AML-193 (cell line): ENCODE data around the gene PODXL2.
"Not testable (repeated sequence)": the region's sequence is repeated elsewhere in the genome, so short reads cannot be mapped to it uniquely, and the experiment has no call there.

Source experiments
- DNase-seq, 2 experiments: peaks; one replicate each; lab custom pipeline; 2025; lab: John Stamatoyannopoulos, UW

Gene PODXL2

DNA sequence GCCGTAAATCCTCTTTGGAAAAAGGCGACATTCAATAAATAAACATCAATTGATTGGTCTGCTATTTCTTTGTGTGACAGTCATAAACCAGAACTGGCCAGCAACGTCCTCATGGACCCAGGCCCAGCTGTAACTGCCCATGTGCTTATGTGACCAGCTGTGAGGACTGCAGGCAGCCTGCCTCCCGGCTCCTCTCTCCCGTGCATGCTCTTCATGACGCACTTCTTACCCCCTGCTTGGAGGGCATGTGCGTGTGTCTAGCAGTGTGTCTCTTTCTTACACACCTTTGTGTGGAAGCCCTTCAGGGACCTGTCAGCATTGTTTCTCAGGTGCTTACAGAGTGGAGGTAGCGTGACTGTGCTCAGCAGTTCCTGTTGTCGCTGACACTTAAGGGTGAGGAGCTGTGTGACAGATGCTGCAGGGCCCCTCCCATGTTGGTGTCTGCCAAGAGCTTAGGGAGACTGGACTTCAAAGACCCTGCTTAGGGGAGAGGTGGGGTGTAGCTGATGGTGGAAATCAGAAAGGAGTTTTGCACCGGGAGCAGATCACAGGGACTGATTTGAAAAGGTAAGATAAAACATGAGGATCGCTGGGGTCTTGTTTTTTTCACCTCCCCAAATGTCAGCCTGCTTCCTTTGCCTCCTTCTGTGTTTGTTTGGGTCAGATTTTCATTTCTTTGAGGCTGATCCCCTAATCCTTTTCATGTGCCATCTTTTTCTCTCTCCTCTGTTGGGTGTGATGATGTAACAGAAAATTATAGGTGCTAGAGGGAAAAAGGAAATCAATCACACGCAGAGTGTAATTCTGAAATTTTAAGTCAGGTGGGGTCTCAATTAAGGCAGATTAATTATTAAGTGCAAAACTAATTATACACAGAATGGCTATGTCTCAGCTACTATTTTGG lies 2.1 kb downstream of the PODXL2 start:
- DNase-seq: no peak

DNA sequence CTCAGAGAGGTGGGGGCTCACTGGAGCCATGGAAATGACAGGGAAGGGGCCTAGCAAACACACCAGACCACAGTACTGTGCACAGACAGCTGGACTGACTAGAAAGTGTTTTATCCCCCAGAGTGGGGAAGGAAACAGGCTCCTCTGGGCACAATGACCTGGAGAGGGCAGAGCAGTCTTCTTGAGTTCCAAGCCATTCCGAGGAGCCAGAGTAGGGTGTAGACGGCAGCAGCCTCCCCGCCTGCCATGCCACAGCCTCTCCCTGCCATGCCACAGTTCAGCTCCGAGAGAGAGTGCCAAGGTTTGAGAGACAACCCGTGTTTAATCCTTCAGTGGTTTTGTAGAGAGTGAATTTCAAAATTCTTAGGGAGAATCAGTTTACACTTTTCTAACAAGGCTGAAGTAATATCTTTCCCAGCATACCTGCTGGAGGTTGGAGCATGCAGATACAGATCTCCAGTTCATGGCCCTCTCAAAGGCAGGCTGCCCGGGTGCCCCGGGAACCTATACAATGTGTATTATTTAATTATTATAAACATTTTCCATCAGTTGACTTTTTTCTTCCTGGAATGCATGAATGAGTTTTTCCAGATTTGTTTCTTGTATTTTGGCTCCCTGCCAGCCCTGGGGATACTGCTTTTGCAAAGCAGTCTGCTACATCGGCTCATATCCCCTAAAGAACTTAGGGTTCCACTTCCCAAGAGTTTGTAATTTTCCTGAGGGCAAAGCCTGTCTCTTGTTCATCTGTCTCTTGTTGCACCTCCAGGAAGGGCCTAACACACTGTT lies 3.2 kb downstream of the PODXL2 start:
- DNase-seq: no peak

DNA sequence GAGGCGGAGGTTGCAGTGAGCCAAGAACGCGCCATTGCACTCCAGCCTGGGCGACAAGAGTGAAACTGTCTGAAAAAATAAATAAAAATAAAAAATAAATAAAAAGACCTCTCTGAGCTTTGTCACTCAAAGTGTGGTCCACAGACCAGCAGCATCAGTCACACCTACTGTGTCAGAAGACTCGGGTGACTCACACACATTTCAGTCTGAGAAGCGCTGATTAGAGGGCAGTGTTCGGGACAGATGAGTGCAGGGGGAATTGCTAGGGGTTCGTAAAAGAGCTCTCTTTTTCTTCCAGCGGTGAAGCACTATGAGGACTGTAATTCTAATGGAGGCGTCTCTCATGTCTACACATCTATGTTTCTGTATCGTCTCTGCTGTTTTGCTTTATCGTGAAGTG lies 5.7 kb downstream of the PODXL2 start:
- DNase-seq: no peak

DNA sequence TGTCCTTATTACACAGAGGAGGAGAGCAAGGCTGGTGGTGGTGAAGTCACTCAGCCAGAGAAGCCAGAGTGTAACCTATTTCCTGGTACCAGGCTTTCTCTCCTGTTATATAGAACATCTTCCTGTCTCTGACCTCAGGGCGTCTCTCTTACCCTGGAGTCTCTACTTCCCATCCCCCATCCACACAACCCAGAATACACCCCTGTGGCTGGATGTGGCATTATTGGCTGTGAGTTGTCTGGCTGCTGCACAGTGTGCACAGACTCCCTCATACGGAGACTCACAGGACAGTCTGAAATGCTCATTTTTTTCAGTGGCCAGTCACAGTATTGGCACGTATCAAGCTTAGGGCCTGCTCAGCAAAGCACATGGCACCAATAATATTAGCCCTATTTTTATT lies 8.6 kb downstream of the PODXL2 start:
- DNase-seq: peak; percentile 63 to 74

DNA sequence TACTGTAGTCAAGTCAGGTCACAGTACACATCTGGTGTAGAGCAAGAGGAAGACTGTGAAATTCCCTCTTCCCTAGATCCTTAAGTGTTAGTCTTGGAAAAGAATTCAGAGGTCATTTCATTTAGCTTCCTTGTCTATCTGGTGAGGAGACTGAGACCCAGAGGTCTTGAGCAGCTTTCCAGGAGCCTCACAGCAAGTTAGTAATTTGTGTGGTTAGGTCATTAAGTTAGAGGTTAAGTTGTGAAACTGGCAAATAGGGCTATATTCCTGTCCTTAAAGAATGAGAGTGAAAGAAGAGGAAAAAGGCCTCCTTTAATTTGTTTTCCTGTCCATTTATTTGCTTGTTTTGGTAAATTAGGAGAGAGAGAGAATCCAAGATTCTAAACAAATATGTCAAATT lies 9.0 kb downstream of the PODXL2 start:
- DNase-seq: peak; percentile 30 to 35

DNA sequence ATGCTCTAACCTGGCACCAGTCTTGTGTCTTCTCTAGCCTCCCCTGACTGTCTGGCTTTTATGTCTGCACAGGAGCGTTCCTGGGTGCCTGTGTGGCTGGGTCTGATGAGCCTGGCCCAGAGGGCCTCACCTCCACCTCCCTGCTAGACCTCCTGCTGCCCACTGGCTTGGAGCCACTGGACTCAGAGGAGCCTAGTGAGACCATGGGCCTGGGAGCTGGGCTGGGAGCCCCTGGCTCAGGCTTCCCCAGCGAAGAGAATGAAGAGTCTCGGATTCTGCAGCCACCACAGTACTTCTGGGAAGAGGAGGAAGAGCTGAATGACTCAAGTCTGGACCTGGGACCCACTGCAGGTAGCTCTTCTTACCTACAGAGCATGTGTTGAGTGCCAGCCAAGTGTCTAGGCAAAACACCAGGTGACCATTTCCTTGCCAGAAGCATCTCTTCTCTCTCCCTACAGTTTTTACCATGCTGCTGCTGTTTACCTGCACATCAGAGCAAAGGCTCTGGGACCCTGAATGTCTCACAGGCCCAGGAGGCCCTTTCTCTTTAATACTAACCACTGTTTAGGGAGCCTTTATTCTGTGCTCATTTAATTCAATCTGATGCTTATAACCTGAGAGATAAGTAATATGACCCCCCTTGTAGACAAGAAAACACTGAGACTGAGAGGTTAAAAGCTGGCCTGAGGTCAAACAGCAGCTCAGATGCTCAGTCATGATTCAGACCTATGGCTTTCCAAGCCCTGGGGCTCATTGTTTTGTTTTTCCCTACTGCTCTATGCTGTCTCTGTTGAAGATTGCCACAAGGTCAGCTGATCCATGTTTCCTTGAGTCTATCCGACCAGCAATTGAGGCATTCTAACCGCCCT lies 10.4 kb downstream of the PODXL2 start:
- DNase-seq: no peak

DNA sequence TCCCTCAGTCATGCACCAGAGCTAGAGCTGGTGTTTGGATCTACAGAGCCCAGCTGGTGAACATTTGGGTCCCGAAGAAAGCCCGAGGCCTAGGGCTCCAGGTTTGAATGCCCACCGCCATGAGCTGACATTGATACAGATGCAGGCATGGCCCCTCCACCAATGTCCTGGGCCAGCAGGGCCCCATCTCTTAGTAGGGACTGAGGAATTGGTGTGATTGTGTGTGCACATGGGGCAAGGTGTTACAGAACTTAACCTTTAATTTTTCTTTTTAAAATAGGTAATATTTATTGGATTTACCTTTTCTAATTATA lies 11.0 kb downstream of the PODXL2 start:
- DNase-seq: no peak

DNA sequence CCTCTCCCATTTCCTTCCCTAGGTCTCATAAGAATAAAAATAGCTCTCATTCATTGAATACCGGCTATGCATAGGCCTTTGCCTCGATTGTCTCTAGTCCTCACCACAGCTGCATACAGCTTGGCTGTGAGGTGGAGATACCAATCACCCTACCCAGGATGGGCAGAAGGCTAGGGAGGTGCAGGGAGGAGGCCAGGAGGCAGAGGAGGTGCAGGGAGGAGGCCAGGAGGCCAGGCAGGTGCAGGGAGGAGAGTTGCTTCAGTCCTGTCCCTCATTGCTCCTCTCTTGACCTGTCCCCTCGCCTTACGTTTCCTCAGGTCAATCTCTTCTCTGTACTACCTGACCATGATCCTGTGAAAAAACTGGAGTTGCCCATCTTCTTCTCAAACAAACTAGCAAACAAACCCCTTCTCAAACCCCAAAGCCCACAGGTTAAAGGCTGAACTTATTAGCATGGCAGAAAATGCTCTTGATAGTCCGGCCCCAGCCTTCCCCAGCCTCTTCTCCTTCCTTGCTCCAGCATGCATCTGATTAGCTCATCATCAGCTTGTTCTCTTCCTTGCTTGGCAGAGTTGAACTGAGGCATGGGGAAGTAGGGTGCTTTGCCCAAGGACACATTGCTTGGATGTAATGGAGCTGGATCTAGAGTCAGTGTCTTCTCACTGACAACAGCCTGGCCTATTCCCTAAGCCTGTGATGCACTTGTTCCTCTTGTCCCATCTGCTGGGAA lies 15.8 kb downstream of the PODXL2 start:
- no peak for DNase-seq

DNA sequence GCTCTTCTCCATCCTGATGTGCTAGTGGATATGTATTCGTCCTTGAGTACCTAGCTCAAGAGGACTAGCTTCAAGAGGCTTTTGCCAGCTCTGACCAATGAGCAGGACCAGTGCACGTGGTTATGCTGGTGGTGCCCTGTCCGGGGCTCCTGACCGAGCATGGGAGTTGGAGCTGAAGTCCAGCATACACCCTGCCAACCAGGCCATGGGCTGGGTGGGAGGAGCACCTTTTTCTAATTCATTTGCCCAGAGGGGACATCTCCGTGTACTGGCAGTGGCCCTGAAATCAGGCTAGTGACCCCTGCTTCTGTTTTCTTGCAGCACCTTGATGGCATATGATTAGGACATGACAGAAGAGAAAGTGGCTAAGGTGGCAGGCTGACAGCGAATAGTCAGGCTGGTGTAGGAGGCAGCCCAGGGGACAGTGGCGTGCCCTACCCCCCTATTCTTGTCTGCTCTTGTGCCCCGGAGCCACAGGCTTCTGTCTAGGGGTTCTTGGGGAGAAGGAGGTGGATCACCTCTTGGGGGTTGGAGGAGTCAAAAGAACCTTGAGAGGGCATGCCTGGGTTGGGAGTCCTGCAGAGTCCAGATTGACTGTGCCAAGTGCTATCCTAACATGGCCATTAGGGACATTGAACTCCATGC lies 16.5 kb downstream of the PODXL2 start:
- no peak for DNase-seq

DNA sequence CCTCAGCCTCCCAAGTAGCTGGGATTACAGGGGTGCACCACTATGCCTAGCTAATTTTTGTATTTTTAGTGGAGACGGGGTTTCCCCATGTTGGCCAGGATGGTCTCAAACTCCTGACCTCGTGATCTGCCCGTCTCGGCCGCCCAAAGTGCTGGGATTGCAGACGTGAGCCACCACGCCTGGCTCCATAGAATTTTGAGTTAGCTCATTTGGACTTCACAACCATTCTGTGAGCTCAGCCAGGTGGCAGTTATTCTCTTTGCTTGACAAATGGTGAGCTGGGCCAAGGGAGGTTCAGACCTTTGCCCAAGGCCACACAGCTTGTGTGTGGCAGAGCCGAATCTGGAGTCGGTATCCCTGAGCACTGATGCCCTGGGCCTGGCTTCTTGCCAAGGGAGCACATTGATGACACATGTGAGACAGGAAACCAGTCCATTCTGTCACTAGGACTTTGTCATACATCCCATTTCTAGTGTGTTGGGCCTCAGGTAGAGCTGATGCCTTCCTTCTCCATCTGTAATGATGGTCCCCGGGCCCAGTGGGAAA lies 17.6 kb downstream of the PODXL2 start:
- no peak for DNase-seq

DNA sequence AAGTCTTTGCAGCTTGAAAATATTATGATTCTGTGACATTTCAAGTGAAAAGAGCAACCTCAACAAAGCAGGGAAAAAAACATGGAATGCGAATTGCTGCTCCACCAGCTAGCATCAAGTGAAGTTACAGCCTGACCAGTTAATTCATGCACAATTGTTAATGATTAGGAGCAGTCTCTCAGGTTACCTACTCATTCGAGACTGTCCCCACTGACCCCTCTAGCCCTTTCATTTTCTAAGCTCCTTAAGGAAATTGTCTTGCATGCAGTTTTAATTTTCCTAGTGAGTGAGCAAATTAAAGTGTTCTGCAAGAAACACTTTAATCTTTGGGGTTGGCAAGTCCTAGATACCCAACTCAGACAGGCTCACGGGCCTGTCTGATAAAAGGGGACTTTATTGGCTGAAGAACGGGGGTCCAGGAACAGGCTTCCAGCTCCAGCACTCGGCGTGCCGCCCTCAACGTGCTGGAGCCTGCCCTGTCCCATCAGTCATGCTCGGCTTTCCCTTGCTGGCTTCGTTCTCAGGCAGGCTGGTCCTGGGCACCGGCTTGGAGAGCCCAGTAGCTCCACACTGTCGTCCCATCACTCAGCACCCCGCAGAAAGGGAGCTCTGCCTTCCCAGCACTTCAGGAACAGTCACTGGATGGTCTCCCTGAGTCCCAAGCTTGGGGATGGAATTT lies 18.3 kb downstream of the PODXL2 start:
- DNase-seq: no peak

DNA sequence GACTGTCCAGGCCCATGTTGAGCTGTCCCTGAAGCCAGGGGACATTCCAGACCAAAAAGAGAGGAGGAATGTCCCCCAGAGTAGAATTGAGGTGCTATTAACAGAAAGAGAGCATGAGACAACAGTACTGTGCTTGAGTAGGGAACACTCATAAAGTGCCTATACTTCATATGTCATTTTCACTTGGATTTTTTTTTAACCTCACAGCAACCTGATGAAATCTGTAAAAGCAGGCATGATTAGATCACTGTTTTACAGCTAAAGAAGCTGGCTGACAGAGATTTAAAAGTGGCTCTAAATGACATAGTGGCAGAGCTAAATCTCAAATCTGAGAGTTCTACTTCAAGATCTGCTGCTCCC lies 18.8 kb downstream of the PODXL2 start:
- DNase-seq: no peak

DNA sequence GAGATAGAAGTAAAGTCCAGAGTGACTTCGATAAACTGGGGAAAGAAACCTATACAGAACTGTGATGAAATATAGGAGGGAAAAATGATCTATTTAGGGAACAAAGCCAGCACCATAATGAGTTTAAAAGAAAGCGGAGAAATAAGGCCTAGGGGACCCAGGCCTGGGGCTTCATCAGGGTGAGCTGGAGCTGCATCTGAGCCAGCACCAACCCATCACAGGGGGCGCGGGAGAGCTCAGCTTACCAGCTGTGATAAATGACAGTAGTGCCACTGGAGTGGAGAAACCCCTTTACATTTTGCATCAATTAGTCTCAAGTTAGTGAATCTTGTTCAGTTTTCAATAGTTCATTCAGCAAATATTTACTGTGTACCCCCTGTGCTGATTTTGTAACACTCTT lies 21.3 kb downstream of the PODXL2 start:
- no peak for DNase-seq

DNA sequence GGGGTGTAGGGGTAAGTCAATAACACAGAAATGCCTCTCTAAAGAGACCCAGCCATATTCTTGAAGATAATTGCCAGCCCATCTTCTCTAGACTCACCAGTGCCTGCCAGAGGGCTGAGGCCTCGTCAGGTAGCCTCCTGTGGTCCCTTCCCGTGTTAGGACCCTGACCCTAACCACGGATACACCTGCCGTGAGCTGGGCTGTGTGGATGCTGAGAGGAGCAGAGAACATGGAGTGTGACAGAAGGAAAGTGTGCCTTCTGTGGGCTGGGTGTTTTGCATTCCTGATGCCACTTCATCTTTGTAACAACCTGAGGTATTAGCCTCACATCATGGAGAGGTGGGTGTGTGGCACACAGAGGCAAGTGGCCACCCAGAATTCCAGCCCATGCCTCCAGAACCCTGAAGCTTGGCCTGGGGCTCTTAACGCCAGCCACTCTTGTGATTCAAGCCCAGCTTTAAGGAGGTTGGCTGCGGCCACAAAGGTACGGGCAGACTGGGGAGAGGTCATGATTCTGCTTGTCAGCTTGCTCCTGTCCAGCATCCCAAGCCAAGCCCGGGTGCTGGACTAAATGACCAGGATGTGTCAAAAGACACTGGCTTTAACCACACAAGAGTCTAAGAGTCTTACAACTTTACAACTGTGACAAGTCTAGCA lies 22.7 kb downstream of the PODXL2 start:
- DNase-seq: no peak

DNA sequence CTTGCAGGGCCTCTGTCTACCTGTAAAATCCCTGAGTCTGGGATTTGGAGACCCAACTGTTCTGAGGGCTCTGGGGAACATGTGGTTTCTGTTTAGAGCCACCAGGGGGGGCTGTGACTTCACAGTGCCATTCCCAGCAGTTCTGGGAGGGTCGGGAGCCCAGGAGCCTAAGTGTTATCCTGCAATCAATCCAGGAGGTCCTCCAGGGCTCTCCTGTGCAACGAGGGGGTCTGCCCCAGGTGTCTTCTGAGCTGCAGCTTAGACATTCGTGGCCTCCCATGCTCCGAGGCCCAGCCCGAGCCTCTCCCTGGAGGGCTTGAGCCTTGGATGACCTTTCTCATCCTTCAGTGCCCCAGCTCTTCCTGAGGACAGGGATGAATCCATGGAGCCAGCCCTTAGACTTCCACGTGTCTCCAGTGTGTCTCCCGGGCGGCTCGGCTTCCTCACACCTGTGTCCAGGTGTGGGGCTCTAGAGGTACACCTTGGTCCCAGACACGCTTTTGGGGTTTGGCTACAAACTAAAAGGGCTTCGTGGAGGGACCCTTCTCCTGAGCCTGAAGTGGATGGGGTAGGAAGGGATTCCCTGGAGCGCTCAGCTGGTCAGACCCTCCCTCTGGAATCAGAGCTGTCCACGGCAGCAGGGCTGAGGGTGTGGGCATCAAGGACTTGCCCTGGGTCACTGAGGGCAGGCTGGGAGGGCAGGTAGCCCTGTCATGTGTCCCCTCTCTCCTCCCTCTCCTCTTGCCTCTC lies 23.4 kb downstream of the PODXL2 start:
- DNase-seq: peak; percentile 53 to 64

DNA sequence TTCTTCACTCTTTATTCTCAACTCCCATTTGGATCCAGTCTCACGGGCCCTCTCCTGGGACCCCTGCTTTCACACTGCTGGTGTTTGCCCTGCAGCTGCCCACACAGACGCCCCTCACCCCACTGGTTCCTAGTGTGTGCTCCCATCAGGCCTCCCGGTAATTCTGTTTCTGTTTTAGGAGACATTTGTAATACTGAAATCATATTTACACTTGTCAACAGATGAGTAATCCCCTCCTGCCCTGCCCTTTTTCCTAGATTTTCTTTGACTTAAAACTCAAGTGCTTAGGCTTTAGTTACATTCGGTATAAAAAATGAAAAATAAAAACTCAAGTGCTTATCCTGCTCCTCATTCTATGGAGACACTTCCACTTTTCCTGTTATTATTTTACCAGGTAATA lies 25.4 kb downstream of the PODXL2 start:
- DNase-seq: no peak

DNA sequence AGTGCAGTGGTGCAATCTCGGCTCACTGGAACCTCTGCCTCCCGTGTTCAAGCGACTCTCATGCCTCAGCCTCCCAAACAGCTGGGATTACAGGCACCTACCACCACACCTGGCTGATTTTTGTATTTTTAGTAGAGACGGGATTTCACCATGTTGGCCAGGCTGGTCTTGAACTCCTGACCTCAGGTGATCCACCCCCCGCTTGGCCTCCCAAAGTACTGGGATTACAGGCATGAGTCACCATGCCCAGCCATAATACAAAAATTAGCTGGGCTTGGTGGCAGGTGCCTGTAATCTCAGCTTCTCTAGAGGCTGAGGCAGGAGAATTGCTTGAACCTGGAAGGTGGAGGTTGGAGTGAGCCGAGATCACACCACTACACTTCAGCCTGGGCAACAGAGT lies 26.0 kb downstream of the PODXL2 start:
- DNase-seq: not testable (repeated sequence)

DNA sequence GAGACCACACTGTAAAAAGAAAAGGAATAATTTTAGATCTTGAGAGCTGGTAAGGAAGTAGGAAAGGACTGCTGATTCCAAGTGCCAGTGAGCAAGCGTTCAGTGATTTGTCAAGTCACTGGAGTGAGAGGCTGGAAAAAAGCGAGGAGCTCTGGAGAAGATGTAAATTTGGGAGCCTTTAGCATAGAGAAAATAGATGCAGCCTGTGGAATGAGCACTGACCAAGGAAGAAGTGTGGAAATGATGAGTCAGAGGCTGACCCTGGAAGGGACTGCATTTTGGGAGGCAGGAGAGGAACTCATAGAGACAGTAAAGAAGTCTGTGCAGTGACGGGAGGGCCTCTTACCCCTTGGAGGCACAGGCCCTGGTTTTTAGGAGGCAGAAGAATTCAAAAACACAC lies 26.7 kb downstream of the PODXL2 start:
- DNase-seq: no peak

DNA sequence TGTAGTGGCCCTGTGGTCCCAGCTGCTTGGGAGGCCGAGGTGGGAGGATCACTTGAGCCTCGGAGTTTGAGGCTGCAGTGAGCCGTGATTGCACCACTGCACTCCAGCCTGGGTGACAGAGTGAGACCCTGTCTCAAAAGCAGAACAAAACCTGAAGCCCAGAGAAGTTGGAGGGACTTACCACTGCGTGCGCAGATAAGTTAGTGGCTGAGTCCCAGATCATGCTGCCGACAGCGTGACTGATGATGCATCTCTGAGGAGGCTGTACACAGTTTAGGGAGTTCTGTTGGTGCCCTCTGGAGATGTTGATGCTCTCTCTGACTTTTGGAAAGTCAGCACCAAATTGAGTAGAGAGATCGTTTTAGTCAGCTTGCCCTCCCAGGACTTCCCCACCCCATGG lies 27.9 kb downstream of the PODXL2 start:
- DNase-seq: no peak
